MM.1S (cell line): ENCODE measurements around the gene IFNL4.
A peak's percentile ranks its signal among the peaks of the same experiment; 100 is the strongest.

Experiments
- DNase-seq: peaks from one replicate; pipeline ENCODE4 v3.0.0-alpha.2; 2015
- H2AFZ ChIP-seq: fragments of 300-600 bp; sonication (generic); 2 replicates; pipeline ENCODE4 v1.6.0; 2016; ENCODE audit warnings: antibody characterized with exemption, low read length
- H3F3A ChIP-seq: fragments of 300-600 bp; sonication (generic); 2 replicates; pipeline ENCODE4 v1.6.1; 2016; ENCODE audit warnings: mild to moderate bottlenecking, antibody characterized with exemption, low read length, moderate library complexity, mixed read lengths; ENCODE audit not compliant: insufficient read depth
- H3K27ac ChIP-seq: fragments of 300-600 bp; sonication (generic); 2 replicates; pipeline ENCODE4 v1.5.1; 2016; ENCODE audit warnings: mild to moderate bottlenecking, low read length
- H3K27me3 ChIP-seq: fragments of 300-600 bp; sonication (generic); replicated peaks from 2 replicates; pipeline ENCODE4 v1.6.0; 2016; ENCODE audit warnings: low read length; ENCODE audit not compliant: insufficient read depth
- H3K36me3 ChIP-seq: fragments of 300-600 bp; sonication (generic); replicated peaks from 2 replicates; pipeline ENCODE4 v1.6.1; 2016; ENCODE audit warnings: mild to moderate bottlenecking, low read length, mixed read lengths; ENCODE audit not compliant: insufficient read depth
- H3K4me1 ChIP-seq: fragments of 300-600 bp; sonication (generic); 2 replicates; pipeline ENCODE4 v1.6.1; 2016; ENCODE audit warnings: low read length, mixed read lengths
- H3K4me2 ChIP-seq: fragments of 300-600 bp; sonication (generic); 2 replicates; pipeline ENCODE4 v1.6.0; 2016; ENCODE audit warnings: low read depth, low read length
- H3K4me3 ChIP-seq: fragments of 300-600 bp; sonication (generic); 2 replicates; pipeline ENCODE4 v1.5.1; 2016; ENCODE audit warnings: low read length, mixed read lengths
- H3K79me2 ChIP-seq: fragments of 300-600 bp; sonication (generic); 2 replicates; pipeline ENCODE4 v1.6.1; 2016; ENCODE audit warnings: mixed run types, low read length, mixed read lengths
- H3K9ac ChIP-seq: fragments of 300-600 bp; sonication (generic); 2 replicates; pipeline ENCODE4 v1.6.1; 2016; ENCODE audit warnings: low read length, mixed read lengths
- H3K9me2 ChIP-seq: fragments of 300-600 bp; sonication (generic); replicated peaks from 2 replicates; pipeline ENCODE4 v1.6.1; 2016; ENCODE audit warnings: mild to moderate bottlenecking, low read length, mixed read lengths; ENCODE audit not compliant: insufficient read depth
- H3K9me3 ChIP-seq: fragments of 300-600 bp; sonication (generic); replicated peaks from 2 replicates; pipeline ENCODE4 v1.6.1; 2016; ENCODE audit warnings: mild to moderate bottlenecking, low read length, mixed read lengths; ENCODE audit not compliant: insufficient read depth
- H4K20me1 ChIP-seq: fragments of 300-600 bp; sonication (generic); 2 replicates; pipeline ENCODE4 v1.6.1; 2016; ENCODE audit warnings: mild to moderate bottlenecking, low read length, moderate library complexity, mixed read lengths; ENCODE audit not compliant: insufficient read depth
- CTCF ChIP-seq: fragments of 300-600 bp; sonication (generic); IDR thresholded peaks from 2 replicates; pipeline ENCODE4 v1.5.1; 2016; ENCODE audit warnings: antibody characterized with exemption, low read length, mixed read lengths
- EZH2 ChIP-seq: fragments of 300-600 bp; sonication (generic); optimal IDR thresholded peaks from 2 replicates; pipeline ENCODE3; 2017; ENCODE audit warnings: low read depth, mild to moderate bottlenecking, antibody characterized with exemption, low read length, mixed read lengths
- EZH2phosphoT487 ChIP-seq: fragments of 300-600 bp; sonication (generic); IDR thresholded peaks from 2 replicates; pipeline ENCODE4 v1.6.1; 2018; ENCODE audit warnings: antibody characterized with exemption, low read length

The IFNL4 gene

GRCh38 chr19:39296055-39296645 is 47.5 kb upstream of the IFNL4 start, which contains the start of gene IFNL1:
Gene IFNL1 (plus strand): TSS chr19:39296407. CDS start chr19:39296422, 15 bp downstream.
- Histone ChIP-seq H3K4me3 (no peak within 1 kb of the TSS), H3K9me2 (no peaks in the 10 kb centered on the region), H3K36me3 (no peaks in the 10 kb centered on the region), H3K9me3 (no peaks in the 10 kb centered on the region), H3K27ac (no peak within 1 kb of the TSS), H3K27me3 (peaks cover 8% of the 10 kb centered on the region; the same call in 1 of the 2 replicates), H3K9ac (no peak within 1 kb of the TSS), H2AFZ (no peak within 1 kb of the TSS), H4K20me1 (no peaks in the 10 kb centered on the region), H3K79me2 (no peaks in the 10 kb centered on the region), H3K4me2 (no peak within 1 kb of the TSS), H3F3A (no peaks in the 10 kb centered on the region), H3K4me1 (no peaks in the 10 kb centered on the region)
- DNase-seq: peak; percentile 30
- no peak for TF ChIP-seq EZH2
- no peak for TF ChIP-seq CTCF
- TF ChIP-seq EZH2phosphoT487: no peak

GRCh38 chr19:39293394-39293793 is 44.7 kb upstream of the IFNL4 start:
- no peaks in the 10 kb centered on the region for H4K20me1 ChIP-seq
- H3K27me3 ChIP-seq: no peaks in the 10 kb centered on the region
- H3K4me2 ChIP-seq: no peak overlapping the region
- H2AFZ ChIP-seq: no peak overlapping the region
- DNase-seq: no peak
- H3K9me2 ChIP-seq: no peaks in the 10 kb centered on the region
- no peak overlapping the region for H3K4me3 ChIP-seq
- no peaks in the 10 kb centered on the region for H3K9me3 ChIP-seq
- no peaks in the 10 kb centered on the region for H3K36me3 ChIP-seq
- H3K79me2 ChIP-seq: no peaks in the 10 kb centered on the region
- no peaks in the 10 kb centered on the region for H3F3A ChIP-seq
- no peaks in the 10 kb centered on the region for H3K4me1 ChIP-seq
- no peak for TF ChIP-seq EZH2
- no peak for TF ChIP-seq CTCF
- no peak for TF ChIP-seq EZH2phosphoT487
- no peak overlapping the region for H3K27ac ChIP-seq
- no peak overlapping the region for H3K9ac ChIP-seq

GRCh38 chr19:39284032-39284431 is 35.4 kb upstream of the IFNL4 start:
- no peaks in the 10 kb centered on the region for H3F3A ChIP-seq
- no peaks in the 10 kb centered on the region for H3K9me2 ChIP-seq
- no peaks in the 10 kb centered on the region for H3K4me1 ChIP-seq
- no peaks in the 10 kb centered on the region for H3K9me3 ChIP-seq
- no peak overlapping the region for H2AFZ ChIP-seq
- no peak overlapping the region for H3K4me2 ChIP-seq
- TF ChIP-seq CTCF (no peak), EZH2phosphoT487 (no peak), EZH2 (no peak)
- H3K27ac ChIP-seq: no peak overlapping the region
- no peak overlapping the region for H3K4me3 ChIP-seq
- no peak overlapping the region for H3K9ac ChIP-seq
- no peak for DNase-seq
- H3K79me2 ChIP-seq: no peaks in the 10 kb centered on the region
- no peaks in the 10 kb centered on the region for H3K36me3 ChIP-seq
- H3K27me3 ChIP-seq: no peaks in the 10 kb centered on the region; the same call in 1 of the 2 replicates
- H4K20me1 ChIP-seq: no peaks in the 10 kb centered on the region
